T-helper 2 cell treated with Interferon-gamma antibody and Interleukin-4, amounts not matched to agents 100 ng/mL and 5 ng/mL, for 36 hours (primary cell): ENCODE measurements around the gene SKIL. TPM values are rescaled to one million over a fixed set of nuclear protein-coding genes. Genes with fewer than 3 reads are reported as not detected.

Source experiments
- intact Hi-C: fragments of 100-400 bp; cut with micrococcal nuclease; formaldehyde crosslinking; loops from one replicate; pipeline ENCODE4 v1.15.1; 2023
- total RNA-seq: library from RNA; stranded (reverse); gene quantifications from 2 replicates; pipeline ENCODE4 v1.2.3, GENCODE V29; 2022

Gene SKIL
- total RNA-seq, 1 donor from 2014 or later: 16.4 TPM

DNA sequence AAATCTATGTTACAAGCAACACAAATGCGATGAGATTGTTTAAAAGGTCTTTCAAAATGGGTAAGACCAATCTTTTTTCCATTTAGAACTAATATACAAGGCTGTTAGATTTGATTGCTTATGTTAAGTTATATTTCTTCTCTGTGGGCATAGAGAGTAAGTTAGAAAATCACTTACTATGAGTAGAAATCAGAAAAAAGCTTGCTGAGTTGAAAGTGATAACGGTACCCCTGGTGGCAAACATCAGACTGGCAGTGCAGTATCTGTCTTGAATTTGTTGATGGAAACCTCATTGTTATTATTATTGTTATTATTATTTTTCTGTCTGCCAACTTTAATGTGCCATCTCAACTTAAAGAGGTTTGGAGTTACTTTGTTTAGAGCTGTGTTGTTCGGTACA is 73.5 kb downstream of the SKIL start:
- intact Hi-C loops: no loop called here

GRCh38 chr3:170432416-170432815 is 74.9 kb downstream of the SKIL start:
- intact Hi-C loops: no loop called here

DNA sequence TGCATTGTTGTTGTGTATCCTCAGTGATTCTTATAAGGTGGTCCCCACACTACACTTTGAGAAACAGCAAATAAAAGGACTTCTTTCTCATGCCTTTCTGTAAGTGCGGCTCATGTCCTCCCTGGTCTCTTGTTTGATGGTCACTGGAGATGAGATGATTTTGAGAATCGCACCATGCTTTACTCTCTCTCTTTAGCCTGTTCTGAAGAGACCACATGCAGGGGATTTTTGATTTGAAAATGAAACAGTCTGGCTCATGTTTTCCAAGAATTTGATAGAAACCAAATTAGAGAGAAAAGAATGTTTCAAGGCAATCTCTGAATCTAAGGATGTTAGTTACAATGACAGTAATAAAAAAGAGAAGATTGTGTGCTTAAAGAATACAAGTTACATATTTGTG is 79.2 kb downstream of the SKIL start:
- intact Hi-C loops: no loop called here

GRCh38 chr3:170437176-170437575 is 79.7 kb downstream of the SKIL start:
- intact Hi-C loops: no loop called here

GRCh38 chr3:170437696-170438407 is 80.3 kb downstream of the SKIL start:
- intact Hi-C loops: no loop called here

GRCh38 chr3:170438836-170439235 is 81.3 kb downstream of the SKIL start:
- intact Hi-C loops: no loop called here

DNA sequence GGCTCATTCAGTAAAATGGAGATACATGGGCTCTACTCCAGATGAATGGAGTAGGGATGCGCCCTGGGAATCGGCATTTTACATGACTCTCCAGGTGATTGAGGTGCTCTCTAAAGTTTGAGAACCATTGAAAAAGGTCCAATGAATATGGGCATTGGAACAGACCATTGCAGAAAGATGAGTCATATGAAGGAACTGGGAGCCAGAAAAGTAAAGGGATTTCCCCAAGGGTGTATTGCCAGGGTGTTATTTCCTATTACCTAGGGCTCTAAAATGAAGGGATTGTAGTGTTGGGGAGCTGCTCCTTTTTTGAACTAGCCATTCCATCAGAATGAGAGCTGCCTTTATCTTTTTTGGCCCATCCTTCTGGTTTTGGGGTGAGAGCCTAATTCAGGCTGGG is 82.8 kb downstream of the SKIL start:
- intact Hi-C loops: no loop called here

GRCh38 chr3:170441412-170441811 is 83.9 kb downstream of the SKIL start:
- intact Hi-C loops: no loop called here

DNA sequence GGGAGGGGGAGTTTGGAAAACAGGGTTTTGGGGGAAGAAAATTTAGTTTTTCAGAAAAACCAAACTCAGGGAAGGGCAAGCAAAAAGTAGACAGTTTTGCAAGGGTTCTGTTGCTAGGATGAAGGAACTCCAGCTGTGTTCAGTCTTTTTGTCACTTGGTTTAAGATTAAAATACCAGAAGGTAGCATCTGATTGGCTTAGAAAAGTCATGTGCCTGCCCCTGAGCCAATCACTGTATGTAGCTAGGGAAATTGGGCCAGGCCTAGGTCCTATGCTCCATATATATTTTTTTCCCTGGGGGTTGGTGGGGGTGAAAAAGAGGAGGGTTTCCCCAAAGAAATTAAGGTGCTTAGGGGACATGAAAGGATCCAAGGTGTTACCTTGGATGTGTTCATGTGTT is 85.4 kb downstream of the SKIL start:
- intact Hi-C loops: no loop called here

DNA sequence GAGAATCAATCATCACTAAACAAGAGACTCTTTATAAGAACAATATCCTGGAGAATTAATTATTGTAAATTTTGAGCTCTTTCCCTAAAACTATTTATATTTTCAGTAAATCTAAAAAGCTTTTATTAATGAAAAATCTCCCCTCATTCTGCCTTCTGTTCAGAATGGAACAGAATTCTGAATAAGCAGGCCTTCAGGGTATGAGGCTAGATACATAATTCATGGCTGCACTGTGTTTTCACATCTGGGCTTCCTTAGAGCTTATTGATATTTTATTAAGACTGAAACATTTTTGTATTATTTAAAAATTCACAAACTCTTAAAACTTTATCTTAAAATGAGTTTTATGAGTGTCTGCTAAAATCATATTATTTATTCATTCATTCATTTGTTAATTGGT is 85.9 kb downstream of the SKIL start:
- intact Hi-C loops: no loop called here

Other genes starting within 250 kb of the SKIL start
- gene PHC3, start 176.0 kb upstream of the SKIL start, total RNA-seq: 56.0 and 68.9 TPM in 2 replicates
- 20.8 and 21.7 TPM in 2 replicates for gene PRKCI, start 135.3 kb upstream of the SKIL start, total RNA-seq
- not detected in 2 replicates for gene CLDN11, start 61.2 kb downstream of the SKIL start, total RNA-seq
- gene SLC7A14, start 228.4 kb downstream of the SKIL start, total RNA-seq: not detected in 2 replicates